Measurements from ENCODE around the gene CAND2.

CAND2 gene

GRCh38 chr3:12796171-12797123 is at the start of gene CAND2:
CAND2 (plus strand) TSS chr3:12796680; CDS start chr3:12796721, 41 bp downstream.
- peak; percentile 21 to 27 for DNase-seq

- no peak for DNase-seq
Measured at GRCh38 chr3:12748477-12748876, 48.0 kb upstream of the CAND2 start.

GRCh38 chr3:12750223-12750622 is 46.3 kb upstream of the CAND2 start:
- no peak for DNase-seq

- no peak for DNase-seq
Measured at GRCh38 chr3:12750658-12751071, 45.8 kb upstream of the CAND2 start.

GRCh38 chr3:12751571-12751970 is 44.9 kb upstream of the CAND2 start:
- DNase-seq: no peak

- no peak for DNase-seq
Measured at GRCh38 chr3:12752102-12752501, 44.4 kb upstream of the CAND2 start.

GRCh38 chr3:12752809-12753208 is 43.7 kb upstream of the CAND2 start:
- DNase-seq: no peak

- no peak for DNase-seq
Measured at GRCh38 chr3:12753275-12754028, 43.0 kb upstream of the CAND2 start.

GRCh38 chr3:12754313-12754712 is 42.2 kb upstream of the CAND2 start:
- no peak for DNase-seq

GRCh38 chr3:12755754-12756153 is 40.7 kb upstream of the CAND2 start:
- no peak for DNase-seq

- no peak for DNase-seq
Measured at GRCh38 chr3:12756175-12756574, 40.3 kb upstream of the CAND2 start.

GRCh38 chr3:12756635-12757034 is 39.8 kb upstream of the CAND2 start:
- no peak for DNase-seq

GRCh38 chr3:12758025-12758781 is 38.3 kb upstream of the CAND2 start:
- DNase-seq: no peak

GRCh38 chr3:12759097-12759679 is 37.3 kb upstream of the CAND2 start, which contains the start of gene TMEM40:
TMEM40 (minus strand) TSS chr3:12759259; CDS start chr3:12749832, 9,427 bp downstream.
- no peak for DNase-seq

GRCh38 chr3:12759693-12760565 is 36.6 kb upstream of the CAND2 start:
- no peak for DNase-seq

GRCh38 chr3:12764171-12764776 is 32.2 kb upstream of the CAND2 start:
- no peak for DNase-seq

- DNase-seq: no peak
Measured at GRCh38 chr3:12766541-12766940, 29.9 kb upstream of the CAND2 start.

- no peak for DNase-seq
Measured at GRCh38 chr3:12768579-12769527, 27.6 kb upstream of the CAND2 start.

- no peak for DNase-seq
Measured at GRCh38 chr3:12769761-12770160, 26.7 kb upstream of the CAND2 start.

- no peak for DNase-seq
Measured at GRCh38 chr3:12771236-12771635, 25.2 kb upstream of the CAND2 start.
